Muscle of back (tissue), 11 donors: ENCODE data around the gene CALML6. TPM values are rescaled to one million over a fixed set of nuclear protein-coding genes. Genes with fewer than 3 reads are reported as not detected.
A peak's percentile ranks its signal among the peaks of the same experiment; 100 is the strongest.

Source experiments
- DNase-seq, 3 donors: peaks; one replicate each; pipeline versions ENCODE4 v3.0.0 to v3.0.0-alpha.2; 2013
- polyA plus RNA-seq, 10 donors: library from polyadenylated mRNA; unstranded; fragments of 120-200 nt; gene quantifications; one replicate each; pipeline ENCODE4 v1.2.1, GENCODE V29; 2013; ENCODE audit not compliant: insufficient read length in 10 of 10

Gene CALML6
- polyA plus RNA-seq, 10 donors: 107 to 289 (median 184) TPM

DNA sequence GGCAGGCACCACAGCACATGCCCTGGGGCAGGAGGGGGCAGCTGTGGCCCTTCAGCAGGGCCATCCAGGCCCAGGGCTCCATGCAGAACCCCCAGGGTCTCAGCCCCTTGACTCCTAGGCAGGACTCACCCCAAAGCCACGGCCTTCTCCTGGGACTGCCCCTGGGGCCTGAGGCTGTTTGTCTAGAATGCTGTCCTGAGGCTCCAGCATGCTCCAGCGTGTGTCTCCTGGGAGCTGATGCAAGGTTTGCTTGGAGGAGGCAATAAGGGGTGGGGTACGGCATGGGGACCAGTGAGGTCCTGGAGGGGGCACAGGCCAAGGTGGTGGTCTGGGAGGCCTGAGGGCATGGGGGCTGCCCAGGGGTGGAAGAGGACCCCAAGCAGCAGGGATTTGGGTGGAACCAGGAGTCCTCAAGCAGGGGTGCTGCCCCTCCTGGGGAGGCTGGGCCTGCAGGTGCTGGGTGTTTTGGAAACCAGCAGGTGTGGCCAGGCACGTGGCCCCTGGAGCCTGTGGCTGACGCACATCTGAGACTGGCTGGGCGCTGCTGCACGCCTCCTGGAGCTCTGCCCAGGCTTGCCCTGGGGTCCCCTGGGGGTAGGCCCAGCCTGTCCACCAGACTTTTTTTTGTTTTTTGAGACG is 7.8 kb upstream of the CALML6 start:
- no peak for DNase-seq

GRCh38 chr1:1908506-1908791 is 6.6 kb upstream of the CALML6 start:
- DNase-seq: no peak

DNA sequence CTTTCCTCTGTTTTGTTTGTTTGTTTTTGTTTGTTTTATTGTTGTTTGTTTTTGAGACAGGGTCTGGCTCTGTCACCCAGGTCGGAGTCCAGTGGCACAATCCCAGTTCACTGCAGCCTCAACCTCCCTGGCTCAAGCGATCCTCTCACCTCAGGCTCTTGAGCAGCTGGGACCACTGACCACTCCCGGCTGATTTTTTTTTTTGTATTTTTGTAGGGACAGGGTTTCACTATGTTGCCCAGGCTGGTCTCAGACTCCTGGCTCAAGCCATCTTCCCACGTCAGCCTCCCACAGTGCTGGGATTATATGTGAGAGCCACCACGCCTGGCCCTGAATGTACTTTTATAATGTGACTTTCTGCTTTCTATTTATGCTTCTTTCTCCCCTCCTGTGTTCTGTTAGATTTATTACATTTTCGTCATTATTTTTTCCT is 5.0 kb upstream of the CALML6 start:
- no peak for DNase-seq

DNA sequence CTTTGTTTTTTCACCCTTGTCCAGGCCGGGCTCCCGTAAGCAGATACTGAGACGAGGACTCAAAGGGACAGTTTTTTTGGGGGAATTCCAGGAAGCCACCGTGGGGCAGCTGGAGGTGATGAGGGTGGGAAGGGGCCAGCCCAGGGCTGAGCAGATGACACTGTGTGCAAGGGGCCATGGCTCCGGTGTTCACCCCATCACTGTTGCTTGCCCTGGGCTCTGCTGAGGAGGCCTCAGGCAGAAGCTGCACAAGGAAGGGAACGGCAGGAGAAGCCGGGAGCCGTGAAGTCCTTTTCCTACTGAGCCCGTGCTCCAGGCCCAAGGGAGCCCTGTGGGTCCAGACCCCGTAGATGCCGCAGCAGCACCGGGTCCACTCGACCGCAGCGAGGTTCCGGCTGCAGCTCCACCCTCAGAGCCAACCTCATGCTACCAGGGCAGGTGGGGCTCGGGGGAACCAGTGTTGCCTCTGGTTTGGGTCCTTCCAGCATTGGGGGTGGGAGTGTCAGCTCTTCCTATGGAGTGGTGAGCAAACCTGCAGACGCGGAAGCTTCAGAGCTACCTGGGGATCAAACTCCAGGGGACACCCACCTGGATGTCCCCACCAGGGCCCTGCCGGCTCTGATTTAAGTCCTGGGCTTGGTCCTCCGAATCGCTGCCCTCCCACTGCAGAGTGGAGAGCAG is 4.3 kb upstream of the CALML6 start:
- no peak for DNase-seq

- no peak for DNase-seq
These were observed 3.6 kb upstream of the CALML6 start for GRCh38 chr1:1911350-1912041.

DNA sequence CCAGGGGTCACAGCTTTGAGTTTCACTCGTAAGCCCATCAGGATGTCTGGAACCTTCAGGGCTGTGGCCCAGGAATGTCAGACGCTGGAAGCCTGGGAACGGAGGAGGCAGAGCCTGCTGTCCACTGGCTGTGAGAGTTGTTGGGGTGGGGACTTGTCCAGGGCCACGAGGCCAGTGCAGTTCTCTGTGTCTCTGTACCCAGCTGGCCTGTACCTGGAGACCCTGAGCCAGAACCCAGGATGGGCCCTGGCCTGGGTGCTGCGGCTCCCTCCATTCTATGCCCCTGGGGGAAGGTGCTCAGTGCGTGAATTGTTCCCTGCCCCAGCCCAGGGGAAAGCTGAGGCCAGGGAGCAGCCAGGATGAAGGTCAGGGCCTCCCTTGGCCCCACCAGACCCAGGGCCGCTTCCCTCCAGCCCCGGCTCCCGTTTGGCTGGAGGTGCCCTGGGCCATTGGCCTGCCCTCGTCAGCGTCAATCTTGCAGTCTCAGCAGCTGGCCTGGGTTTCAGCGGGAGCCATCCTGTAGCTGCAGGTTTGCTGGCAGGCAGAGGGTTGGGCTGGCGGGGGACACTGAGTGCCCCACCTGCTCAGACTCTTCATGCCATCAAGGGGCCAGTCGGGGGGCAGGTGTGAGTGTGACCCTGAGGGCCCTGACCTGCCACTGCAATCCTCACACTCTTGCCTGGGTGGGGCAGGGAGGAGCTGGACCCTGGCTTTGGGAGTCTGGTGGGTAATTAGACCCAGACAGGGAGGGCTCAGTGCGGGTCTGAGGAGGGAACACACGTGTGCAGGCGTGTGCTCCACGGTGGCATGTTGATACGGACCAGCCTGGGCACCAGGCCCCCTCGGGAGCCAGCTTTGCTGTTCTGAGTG is 724 bp upstream of the CALML6 start:
- peak in 1 of 3 donors; percentile 59 for DNase-seq

DNA sequence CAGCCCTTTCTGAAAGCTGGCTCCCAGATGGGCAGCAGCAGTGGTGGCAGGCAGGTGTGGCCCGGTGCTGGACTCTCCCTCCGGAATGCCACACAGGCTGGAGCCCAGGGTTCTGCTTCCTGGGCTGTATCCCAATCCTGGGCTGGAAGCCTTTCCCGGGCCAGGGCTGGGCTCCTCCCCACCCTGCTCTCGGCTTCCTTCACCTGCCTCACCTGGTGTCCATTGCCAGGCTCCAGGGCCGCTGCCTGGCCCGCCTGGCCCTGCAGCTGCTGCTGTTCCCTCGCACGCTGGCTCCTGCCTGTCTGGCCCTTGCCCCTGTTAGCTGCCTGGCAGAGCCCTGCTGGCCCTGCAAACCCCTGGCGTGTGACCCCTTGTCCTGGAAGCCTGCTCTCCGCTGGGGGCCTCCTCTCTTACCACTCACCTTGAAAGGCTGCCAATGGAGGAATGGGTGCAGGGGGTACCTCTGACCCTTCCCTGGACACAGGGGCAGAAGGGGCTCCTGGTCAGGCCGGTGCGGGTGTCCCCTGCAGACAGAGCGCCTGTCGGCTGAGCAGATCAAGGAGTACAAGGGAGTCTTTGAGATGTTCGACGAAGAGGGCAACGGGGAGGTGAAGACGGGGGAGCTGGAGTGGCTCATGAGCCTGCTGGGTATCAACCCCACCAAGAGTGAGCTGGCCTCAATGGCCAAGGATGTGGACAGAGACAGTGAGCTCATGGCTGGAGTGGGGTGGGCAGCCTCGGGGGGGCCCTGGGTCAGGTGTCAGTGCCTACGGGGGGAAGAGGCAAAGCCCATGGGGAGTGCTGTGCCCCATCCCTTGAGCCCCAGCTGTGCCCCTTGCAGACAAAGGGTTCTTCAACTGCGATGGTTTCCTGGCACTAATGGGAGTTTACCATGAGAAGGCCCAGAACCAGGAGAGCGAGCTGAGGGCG is 1.1 kb downstream of the CALML6 start:
- no peak for DNase-seq

DNA sequence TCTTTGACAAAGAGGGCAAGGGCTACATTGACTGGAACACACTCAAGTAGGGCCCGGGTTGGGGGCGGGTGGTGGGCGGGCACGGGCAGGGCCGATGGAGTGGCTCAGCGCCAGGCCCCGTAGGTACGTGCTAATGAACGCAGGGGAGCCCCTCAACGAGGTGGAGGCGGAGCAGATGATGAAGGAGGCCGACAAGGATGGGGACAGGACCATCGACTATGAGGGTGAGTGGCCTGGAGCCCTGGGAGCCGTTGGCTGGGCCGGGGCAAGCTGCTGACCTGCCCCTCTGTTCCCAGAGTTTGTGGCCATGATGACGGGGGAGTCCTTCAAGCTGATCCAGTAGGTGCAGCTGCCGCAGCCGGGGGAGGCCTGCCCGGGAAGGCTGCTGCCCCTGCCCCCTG is 1.8 kb downstream of the CALML6 start:
- DNase-seq: no peak

GRCh38 chr1:1917304-1917976 is 2.4 kb downstream of the CALML6 start:
- no peak for DNase-seq

DNA sequence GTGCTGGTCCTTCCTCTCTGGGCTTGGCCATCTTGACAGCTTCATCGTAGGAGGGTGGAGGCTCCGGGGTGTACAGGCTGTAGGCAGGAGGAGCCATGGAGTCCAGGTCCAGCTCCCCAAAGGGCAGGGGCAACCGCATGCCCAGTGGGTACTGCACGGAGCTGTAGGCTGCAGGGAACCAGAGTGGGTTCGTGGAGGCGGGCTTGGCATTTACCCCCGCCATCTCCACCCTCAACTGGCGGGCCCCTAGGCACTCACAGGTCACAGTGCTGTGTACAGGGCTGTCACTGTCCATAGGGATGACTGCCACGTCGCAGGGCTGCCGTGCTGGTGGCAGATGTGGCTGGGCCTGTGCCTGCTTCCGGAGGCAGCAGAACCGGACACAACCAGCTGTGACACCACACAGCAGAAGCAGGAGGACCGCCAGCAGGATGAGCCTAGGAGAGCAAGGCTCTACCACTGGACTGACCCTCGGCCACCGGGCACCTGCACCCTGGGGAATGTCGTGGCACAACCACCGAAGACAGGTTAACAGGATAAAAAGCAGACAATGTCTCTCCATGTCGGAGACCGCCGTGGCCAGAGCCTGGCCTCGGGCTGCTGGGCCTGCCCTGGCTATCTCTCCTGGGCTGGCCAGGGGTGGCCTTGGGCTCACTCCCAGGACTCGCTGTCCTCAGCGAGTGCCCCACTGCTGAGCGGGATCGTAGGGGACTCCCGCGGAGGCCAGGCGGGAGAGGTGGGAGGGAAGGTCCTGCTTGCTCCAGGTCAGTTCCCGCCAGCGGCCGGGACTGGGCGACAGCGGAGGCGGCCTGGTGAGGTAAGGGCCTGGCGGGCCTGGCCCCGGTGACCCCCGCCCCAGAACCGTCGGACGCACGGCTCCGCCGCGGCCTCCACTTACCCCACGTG is 3.2 kb downstream of the CALML6 start:
- no peak for DNase-seq

- no peak for DNase-seq
These were observed 3.8 kb downstream of the CALML6 start, which contains the start of gene TMEM52 for GRCh38 chr1:1918901-1919303. Gene TMEM52 (minus strand): TSS chr1:1919279. CDS start chr1:1919265, 14 bp downstream.

DNA sequence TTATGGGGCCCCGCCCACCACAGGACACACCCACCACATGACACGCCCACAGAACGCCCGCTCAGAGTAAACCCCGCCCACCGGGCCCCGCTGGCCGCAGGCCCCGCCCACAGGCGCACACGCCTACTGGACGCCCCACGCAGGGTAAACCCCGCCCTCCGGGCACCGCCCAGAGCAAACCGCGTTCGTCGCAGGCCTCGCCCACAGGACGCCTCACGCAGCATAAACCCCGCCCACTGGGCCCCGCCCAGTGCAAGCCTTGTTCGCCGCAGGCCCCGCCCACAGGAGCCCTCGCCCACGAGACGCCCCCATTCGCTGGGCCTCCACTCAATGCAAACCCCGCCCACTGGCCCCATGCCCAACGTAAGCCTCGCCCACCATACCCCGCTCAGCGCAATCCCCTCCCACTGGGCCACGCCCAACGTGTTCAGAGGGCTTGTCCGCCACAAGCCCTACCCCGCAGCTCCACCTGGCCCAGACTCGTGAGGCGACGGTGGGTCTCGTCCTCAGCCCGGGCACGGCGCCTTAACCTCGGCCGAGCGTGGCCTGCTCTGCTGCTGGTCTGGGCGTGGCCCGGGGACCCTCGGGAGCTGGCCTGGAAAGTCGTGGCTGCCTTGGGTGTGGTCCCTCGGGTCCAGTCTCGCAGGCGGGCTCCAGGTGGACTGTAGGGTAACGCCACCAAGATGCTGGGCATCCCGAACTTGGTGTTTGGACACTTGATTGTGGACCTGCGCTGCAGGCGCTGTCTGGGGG is 4.4 kb downstream of the CALML6 start:
- DNase-seq: peak; percentile 96

DNA sequence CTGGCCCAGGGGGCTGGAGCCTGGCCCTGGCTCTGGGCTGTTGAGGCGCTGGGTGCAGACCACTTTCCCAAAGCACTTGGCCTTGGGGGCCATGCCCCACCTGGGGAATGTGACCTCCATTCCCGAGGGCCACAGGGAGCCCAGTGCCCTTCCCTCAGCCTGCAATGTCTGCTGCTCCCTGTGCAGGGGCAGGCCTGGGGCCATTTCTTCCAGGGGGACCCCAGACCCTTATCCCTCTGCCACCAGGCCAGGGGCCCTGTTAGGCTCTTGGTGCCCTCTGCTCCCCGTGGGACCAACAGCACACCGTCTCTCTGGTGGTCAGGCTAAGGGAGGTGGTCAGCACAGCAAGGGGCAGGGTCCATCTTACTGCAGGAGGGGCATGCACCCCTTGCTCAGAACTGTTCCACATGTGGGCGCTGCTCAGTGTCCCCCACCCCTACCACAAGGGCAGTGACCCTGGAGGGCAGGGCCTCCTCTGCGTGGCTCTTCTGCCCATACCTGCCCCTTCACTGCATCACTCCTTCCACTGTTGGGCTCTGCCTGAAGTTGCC is 5.1 kb downstream of the CALML6 start:
- DNase-seq: no peak

DNA sequence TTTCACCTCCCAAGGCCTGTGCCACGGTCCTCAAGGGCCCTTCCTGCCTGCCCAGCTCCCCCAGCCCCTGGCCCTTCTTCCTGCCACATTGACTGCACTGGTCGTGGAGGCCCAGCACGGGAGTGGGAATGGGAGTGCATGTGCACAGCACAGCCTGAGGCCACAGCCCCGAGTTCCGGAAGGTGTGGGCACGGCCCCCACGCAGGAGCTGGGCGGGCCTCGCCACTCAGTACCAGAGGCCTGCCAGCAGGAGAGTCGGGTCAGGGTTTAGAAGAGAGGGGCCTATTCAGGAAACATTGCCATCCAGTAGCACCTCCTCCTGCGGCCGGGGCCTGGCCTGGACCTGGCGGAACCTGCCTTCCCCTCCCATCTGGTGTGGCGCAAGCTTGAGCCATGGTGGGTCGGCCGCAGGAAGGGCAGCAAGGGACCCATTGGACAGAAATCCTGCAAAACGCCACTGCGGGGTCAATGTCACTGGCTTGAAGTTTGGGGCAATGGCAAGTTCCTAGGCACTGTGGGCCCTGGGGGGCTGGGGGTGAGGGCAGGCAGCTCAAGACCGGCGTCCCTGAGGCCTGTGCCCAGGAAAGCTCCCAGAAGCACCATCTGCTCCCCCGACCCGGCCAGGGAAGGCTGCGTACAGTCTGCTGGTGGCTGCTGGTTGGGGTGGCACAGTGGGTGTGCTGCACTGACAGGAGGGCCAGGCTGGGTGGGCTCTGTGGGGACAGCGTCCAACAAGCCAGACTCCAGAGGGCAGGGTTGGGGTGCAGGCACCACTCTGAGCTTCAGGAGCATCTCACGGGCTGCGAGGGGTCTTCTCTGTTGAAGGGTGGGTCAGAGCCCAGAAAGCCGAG is 5.8 kb downstream of the CALML6 start:
- DNase-seq: no peak

GRCh38 chr1:1921459-1921862 is 6.4 kb downstream of the CALML6 start:
- DNase-seq: no peak

DNA sequence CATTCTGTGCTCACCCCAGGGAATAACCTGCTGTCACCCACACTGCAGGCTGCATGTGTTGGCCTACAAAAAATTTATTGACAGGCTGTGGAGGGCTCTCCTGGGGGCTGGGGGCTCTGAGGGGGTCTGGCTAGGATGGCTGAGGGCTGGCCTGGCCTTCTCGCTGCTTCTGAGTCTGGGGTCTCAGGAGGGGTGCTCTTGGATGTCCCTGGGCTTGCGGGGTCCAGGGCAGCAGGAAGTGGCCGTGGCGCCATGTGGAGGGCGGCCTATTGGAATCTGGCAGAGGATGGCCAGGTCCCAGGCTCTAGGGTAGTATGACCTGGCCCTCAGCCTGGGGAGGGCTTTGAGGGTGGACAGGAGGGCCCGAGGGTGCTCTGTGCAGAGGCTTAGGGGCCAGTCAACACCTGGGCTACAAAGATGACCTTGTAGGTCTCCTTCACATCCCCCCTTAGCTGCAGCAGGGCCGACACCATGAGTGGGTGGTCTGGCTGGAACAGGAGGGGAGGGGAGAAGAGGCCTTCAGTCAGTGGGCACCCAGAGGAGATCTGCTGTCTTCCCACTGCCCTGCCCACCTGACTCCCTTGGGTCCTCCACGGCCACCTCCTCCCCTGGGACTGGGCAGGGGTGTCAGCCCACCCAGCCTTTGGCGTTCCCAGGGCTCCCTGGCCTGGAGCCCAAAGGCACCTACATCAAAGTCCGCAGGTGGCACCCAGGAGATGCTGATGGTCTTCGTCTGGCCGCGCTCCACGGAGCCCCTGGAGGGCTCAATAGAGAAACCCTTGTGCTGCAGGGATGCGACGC is 7.0 kb downstream of the CALML6 start:
- no peak for DNase-seq

GRCh38 chr1:1922702-1922955 is 7.6 kb downstream of the CALML6 start:
- DNase-seq: no peak
